Upper lobe of left lung (tissue), 4 donors: ENCODE results near the gene SLC6A6.

Source experiments
- EP300 ChIP-seq, 4 donors: sonication (generic); formaldehyde crosslinking; IDR thresholded peaks; one replicate each; pipeline ENCODE4 v1.5.1; 2017; ENCODE audit warnings: antibody characterized with exemption in 4 of 4, control low read depth in 2 of 4
- POLR2A ChIP-seq, 4 donors: fragments of 450-650 bp; IDR thresholded peaks; one replicate each; pipeline ENCODE4 v1.5.1; 2016 to 2017; ENCODE audit warnings: antibody characterized with exemption in 4 of 4, mild to moderate bottlenecking in 2 of 4
- POLR2AphosphoS5 ChIP-seq, 2 donors: sonication (generic); formaldehyde crosslinking; IDR thresholded peaks; one replicate each; pipeline ENCODE4 v1.5.1; 2017; ENCODE audit warnings: antibody characterized with exemption in 2 of 2
- TF ChIP-seq, protein P1 (sequence below), 6 experiments: fragments of 450-650 bp in 4 of 6; fragments of 200-600 bp in 2 of 6; sonication (generic) in 2 of 6; IDR thresholded peaks; one replicate each; pipeline ENCODE4 v1.5.1; 2016 to 2019; ENCODE audit warnings: antibody characterized with exemption in 6 of 6

DNA sequence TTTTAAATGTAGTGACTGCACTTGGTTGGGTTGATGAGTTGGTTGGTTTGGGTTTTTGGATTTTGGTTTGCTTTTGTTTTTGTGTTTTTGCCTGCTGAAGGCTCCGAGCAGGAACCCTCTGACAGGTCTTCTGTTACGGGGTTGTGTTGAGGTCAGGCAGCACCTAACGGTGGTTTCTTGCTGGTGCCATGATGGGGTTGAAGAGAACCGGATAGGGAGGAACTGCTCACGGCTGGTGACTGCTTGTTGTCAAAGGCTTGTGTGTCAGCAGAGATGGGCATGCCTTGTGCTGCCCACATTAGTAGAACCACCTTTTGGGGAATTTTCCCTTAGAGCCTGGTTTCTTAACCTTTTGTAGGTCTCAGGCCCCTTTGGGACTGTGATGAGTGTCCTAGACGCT is 42.0 kb downstream of the SLC6A6 start:
- TF ChIP-seq, protein P1, sequence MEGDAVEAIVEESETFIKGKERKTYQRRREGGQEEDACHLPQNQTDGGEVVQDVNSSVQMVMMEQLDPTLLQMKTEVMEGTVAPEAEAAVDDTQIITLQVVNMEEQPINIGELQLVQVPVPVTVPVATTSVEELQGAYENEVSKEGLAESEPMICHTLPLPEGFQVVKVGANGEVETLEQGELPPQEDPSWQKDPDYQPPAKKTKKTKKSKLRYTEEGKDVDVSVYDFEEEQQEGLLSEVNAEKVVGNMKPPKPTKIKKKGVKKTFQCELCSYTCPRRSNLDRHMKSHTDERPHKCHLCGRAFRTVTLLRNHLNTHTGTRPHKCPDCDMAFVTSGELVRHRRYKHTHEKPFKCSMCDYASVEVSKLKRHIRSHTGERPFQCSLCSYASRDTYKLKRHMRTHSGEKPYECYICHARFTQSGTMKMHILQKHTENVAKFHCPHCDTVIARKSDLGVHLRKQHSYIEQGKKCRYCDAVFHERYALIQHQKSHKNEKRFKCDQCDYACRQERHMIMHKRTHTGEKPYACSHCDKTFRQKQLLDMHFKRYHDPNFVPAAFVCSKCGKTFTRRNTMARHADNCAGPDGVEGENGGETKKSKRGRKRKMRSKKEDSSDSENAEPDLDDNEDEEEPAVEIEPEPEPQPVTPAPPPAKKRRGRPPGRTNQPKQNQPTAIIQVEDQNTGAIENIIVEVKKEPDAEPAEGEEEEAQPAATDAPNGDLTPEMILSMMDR (IDR thresholded peaks at IDR 0.05), result no peak
- no peak for TF ChIP-seq POLR2AphosphoS5 (IDR thresholded peaks at IDR 0.05)
- no peak for TF ChIP-seq POLR2A (IDR thresholded peaks at IDR 0.05)
- no peak for TF ChIP-seq EP300 (IDR thresholded peaks at IDR 0.05)
